CD4-positive, alpha-beta T cell treated with Interleukin-6 for 4 hours (primary cell): ENCODE data around the gene IQUB.
"Not testable (repeated sequence)": the region's sequence is repeated elsewhere in the genome, so short reads cannot be mapped to it uniquely, and the experiment has no call there.

ENCODE experiments used
- DNase-seq: peaks from one replicate; pipeline ENCODE4 v3.0.0-alpha.2; 2020; ENCODE audit warnings: mixed read lengths

IQUB gene

GRCh38 chr7:123538897-123539296 lies 4.5 kb upstream of the IQUB start:
- DNase-seq: no peak

GRCh38 chr7:123538189-123538714 lies 3.9 kb upstream of the IQUB start:
- no peak for DNase-seq

- no peak for DNase-seq
Measured at GRCh38 chr7:123537026-123537642, 2.7 kb upstream of the IQUB start.

- no peak for DNase-seq
Measured at GRCh38 chr7:123535517-123535916, 1.1 kb upstream of the IQUB start.

- peak; percentile 21 for DNase-seq
Measured at GRCh38 chr7:123533929-123534382, 439 bp downstream of the IQUB start.

GRCh38 chr7:123533553-123533917 lies 860 bp downstream of the IQUB start:
- DNase-seq: no peak

- peak; percentile 33 for DNase-seq
Measured at GRCh38 chr7:123532788-123533552, 1.4 kb downstream of the IQUB start.

GRCh38 chr7:123532343-123532742 lies 2.1 kb downstream of the IQUB start:
- not testable (repeated sequence) for DNase-seq

GRCh38 chr7:123530035-123530591 lies 4.3 kb downstream of the IQUB start:
- not testable (repeated sequence) for DNase-seq

- DNase-seq: no peak
Measured at GRCh38 chr7:123528265-123528664, 6.1 kb downstream of the IQUB start.

- DNase-seq: not testable (repeated sequence)
Measured at GRCh38 chr7:123527712-123528225, 6.6 kb downstream of the IQUB start.

GRCh38 chr7:123526533-123526932 lies 7.9 kb downstream of the IQUB start:
- not testable (repeated sequence) for DNase-seq

GRCh38 chr7:123522066-123522465 lies 12.3 kb downstream of the IQUB start:
- DNase-seq: no peak

GRCh38 chr7:123505221-123505620 lies 29.2 kb downstream of the IQUB start:
- DNase-seq: no peak

GRCh38 chr7:123502201-123502600 lies 32.2 kb downstream of the IQUB start:
- no peak for DNase-seq

GRCh38 chr7:123500878-123501489 lies 33.4 kb downstream of the IQUB start:
- DNase-seq: no peak

- no peak for DNase-seq
Measured at GRCh38 chr7:123499211-123499970, 35.0 kb downstream of the IQUB start.

GRCh38 chr7:123498601-123499000 lies 35.8 kb downstream of the IQUB start:
- no peak for DNase-seq

GRCh38 chr7:123498031-123498430 lies 36.4 kb downstream of the IQUB start:
- no peak for DNase-seq

GRCh38 chr7:123494193-123494796 lies 40.1 kb downstream of the IQUB start:
- DNase-seq: peak; percentile 44

- no peak for DNase-seq
Measured at GRCh38 chr7:123492485-123492884, 41.9 kb downstream of the IQUB start.

GRCh38 chr7:123485721-123486120 lies 48.7 kb downstream of the IQUB start:
- DNase-seq: no peak
